Stimulated activated naive CD8-positive, alpha-beta T cell treated with anti-CD3 and anti-CD28 coated beads, Interleukin-15, Interleukin-2, amounts not matched to agents 100 ng/mL and 50 ng/mL, for 24 hours (primary cell): ENCODE results near the gene CDH4.

Experiments used
- H3K27ac Mint-ChIP-seq: one replicate; pipeline ENCODE4 v1.8.0; 2021; ENCODE audit warnings: mild to moderate bottlenecking, mixed read lengths
- H3K27me3 Mint-ChIP-seq: one replicate; pipeline ENCODE4 v1.8.0; 2021; ENCODE audit warnings: mixed read lengths
- H3K36me3 Mint-ChIP-seq: one replicate; pipeline ENCODE4 v1.8.0; 2021; ENCODE audit warnings: low read depth, mixed read lengths
- H3K4me1 Mint-ChIP-seq: one replicate; pipeline ENCODE4 v1.8.0; 2021; ENCODE audit warnings: low read depth, mixed read lengths
- H3K4me3 Mint-ChIP-seq: one replicate; pipeline ENCODE4 v1.8.0; 2021; ENCODE audit warnings: mild to moderate bottlenecking, mixed read lengths
- H3K9me3 Mint-ChIP-seq: one replicate; pipeline ENCODE4 v1.8.0; 2021; ENCODE audit warnings: mixed read lengths

The CDH4 gene

GRCh38 chr20:61649105-61649859, 397.2 kb downstream of the CDH4 start:
- Mint-ChIP-seq H3K4me1 (no peaks in the 10 kb centered on the region), H3K4me3 (no peak overlapping the region), H3K27ac (no peak overlapping the region), H3K27me3 (no peaks in the 10 kb centered on the region), H3K36me3 (no peaks in the 10 kb centered on the region), H3K9me3 (no peaks in the 10 kb centered on the region)

- Mint-ChIP-seq H3K4me3 (no peak overlapping the region), H3K36me3 (no peaks in the 10 kb centered on the region), H3K27ac (no peak overlapping the region), H3K27me3 (no peaks in the 10 kb centered on the region), H3K9me3 (no peaks in the 10 kb centered on the region), H3K4me1 (no peaks in the 10 kb centered on the region)
Measured at GRCh38 chr20:61649860-61650162, 397.8 kb downstream of the CDH4 start.

GRCh38 chr20:61650912-61651733, 399.1 kb downstream of the CDH4 start:
- H3K9me3 Mint-ChIP-seq: no peaks in the 10 kb centered on the region
- H3K4me3 Mint-ChIP-seq: no peak overlapping the region
- H3K4me1 Mint-ChIP-seq: no peaks in the 10 kb centered on the region
- H3K27me3 Mint-ChIP-seq: no peaks in the 10 kb centered on the region
- no peak overlapping the region for H3K27ac Mint-ChIP-seq
- H3K36me3 Mint-ChIP-seq: no peaks in the 10 kb centered on the region

DNA sequence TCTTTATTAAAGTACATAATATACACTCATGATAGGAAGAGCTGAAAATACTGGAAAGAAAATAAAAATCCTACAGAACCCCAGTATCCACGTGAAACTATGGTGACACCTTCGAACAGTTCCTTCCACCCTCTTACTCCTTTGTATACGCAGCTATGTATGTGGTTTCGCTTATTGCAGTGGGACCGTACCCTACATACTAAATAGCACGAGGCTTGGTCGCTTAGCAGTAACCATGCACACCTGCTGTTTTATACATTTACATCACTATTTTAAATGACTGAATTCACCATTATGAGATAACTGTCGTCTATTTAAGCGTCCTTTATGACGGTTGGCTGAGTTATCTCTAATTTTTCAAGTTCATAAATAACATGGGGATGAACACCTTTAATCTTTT, 400.1 kb downstream of the CDH4 start:
- Mint-ChIP-seq H3K9me3 (no peaks in the 10 kb centered on the region), H3K36me3 (no peaks in the 10 kb centered on the region), H3K27me3 (no peaks in the 10 kb centered on the region), H3K4me1 (no peaks in the 10 kb centered on the region), H3K27ac (no peak overlapping the region), H3K4me3 (no peak overlapping the region)

- H3K4me1 Mint-ChIP-seq: no peaks in the 10 kb centered on the region
- no peaks in the 10 kb centered on the region for H3K27me3 Mint-ChIP-seq
- H3K9me3 Mint-ChIP-seq: no peaks in the 10 kb centered on the region
- no peak overlapping the region for H3K4me3 Mint-ChIP-seq
- H3K36me3 Mint-ChIP-seq: no peaks in the 10 kb centered on the region
- no peak overlapping the region for H3K27ac Mint-ChIP-seq
Measured at GRCh38 chr20:61654726-61655125, 402.7 kb downstream of the CDH4 start.

- no peaks in the 10 kb centered on the region for H3K9me3 Mint-ChIP-seq
- no peaks in the 10 kb centered on the region for H3K27me3 Mint-ChIP-seq
- no peak overlapping the region for H3K4me3 Mint-ChIP-seq
- no peaks in the 10 kb centered on the region for H3K4me1 Mint-ChIP-seq
- no peak overlapping the region for H3K27ac Mint-ChIP-seq
- no peaks in the 10 kb centered on the region for H3K36me3 Mint-ChIP-seq
Measured at GRCh38 chr20:61655591-61655990, 403.5 kb downstream of the CDH4 start.

DNA sequence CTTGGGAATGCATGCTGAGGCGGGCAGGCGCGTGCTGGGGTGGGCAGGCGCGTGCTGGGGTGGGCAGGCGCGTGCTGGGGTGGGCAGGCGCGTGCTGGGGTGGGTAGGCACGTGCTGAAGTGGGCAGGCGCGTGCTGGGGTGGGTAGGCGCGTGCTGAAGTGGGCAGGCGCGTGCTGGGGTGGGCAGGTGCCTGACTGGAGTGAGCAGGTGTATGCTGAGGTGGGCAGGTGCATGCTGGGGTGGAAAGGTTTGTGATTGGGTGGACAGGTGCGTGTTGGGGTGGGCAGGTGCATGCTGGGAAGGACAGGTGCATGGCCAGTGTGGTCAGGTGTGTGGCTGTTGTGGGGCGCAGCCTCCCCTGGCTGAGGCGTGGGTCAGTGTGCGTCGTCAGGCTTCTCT, 404.1 kb downstream of the CDH4 start:
- no peaks in the 10 kb centered on the region for H3K27me3 Mint-ChIP-seq
- H3K9me3 Mint-ChIP-seq: no peaks in the 10 kb centered on the region
- H3K27ac Mint-ChIP-seq: no peak overlapping the region
- no peak overlapping the region for H3K4me3 Mint-ChIP-seq
- no peaks in the 10 kb centered on the region for H3K36me3 Mint-ChIP-seq
- H3K4me1 Mint-ChIP-seq: no peaks in the 10 kb centered on the region

GRCh38 chr20:61657721-61658377, 405.8 kb downstream of the CDH4 start:
- Mint-ChIP-seq H3K36me3 (no peaks in the 10 kb centered on the region), H3K27me3 (no peaks in the 10 kb centered on the region), H3K27ac (no peak overlapping the region), H3K4me1 (no peaks in the 10 kb centered on the region), H3K9me3 (no peaks in the 10 kb centered on the region), H3K4me3 (no peak overlapping the region)

DNA sequence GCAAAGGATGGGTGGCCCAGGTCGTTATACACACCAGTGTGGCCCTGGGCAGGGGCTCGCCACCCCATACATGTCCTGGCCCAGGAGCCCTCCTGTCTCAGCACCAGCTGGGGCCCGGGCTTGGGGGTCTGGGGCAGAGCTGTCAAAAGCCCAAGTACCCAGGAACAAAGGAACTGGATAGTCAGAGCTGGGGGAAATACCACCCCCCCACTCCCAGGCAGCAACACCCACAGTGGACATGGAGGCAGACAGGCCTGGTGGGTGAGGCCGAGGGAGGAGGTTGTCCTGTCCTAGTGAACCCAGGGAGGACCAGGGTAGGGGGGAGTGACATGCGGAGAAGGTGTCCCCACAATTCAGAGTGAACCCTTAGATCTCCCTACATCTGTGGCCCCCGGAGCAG, 406.5 kb downstream of the CDH4 start:
- no peaks in the 10 kb centered on the region for H3K36me3 Mint-ChIP-seq
- H3K9me3 Mint-ChIP-seq: no peaks in the 10 kb centered on the region
- no peaks in the 10 kb centered on the region for H3K27me3 Mint-ChIP-seq
- no peak overlapping the region for H3K4me3 Mint-ChIP-seq
- H3K27ac Mint-ChIP-seq: no peak overlapping the region
- no peaks in the 10 kb centered on the region for H3K4me1 Mint-ChIP-seq

GRCh38 chr20:61659246-61659993, 407.4 kb downstream of the CDH4 start:
- H3K4me1 Mint-ChIP-seq: no peaks in the 10 kb centered on the region
- H3K27me3 Mint-ChIP-seq: no peaks in the 10 kb centered on the region
- no peaks in the 10 kb centered on the region for H3K9me3 Mint-ChIP-seq
- H3K36me3 Mint-ChIP-seq: no peaks in the 10 kb centered on the region
- H3K4me3 Mint-ChIP-seq: no peak overlapping the region
- H3K27ac Mint-ChIP-seq: no peak overlapping the region

GRCh38 chr20:61659994-61660346, 407.9 kb downstream of the CDH4 start:
- H3K27me3 Mint-ChIP-seq: no peaks in the 10 kb centered on the region
- H3K27ac Mint-ChIP-seq: no peak overlapping the region
- no peaks in the 10 kb centered on the region for H3K4me1 Mint-ChIP-seq
- H3K4me3 Mint-ChIP-seq: no peak overlapping the region
- no peaks in the 10 kb centered on the region for H3K36me3 Mint-ChIP-seq
- no peaks in the 10 kb centered on the region for H3K9me3 Mint-ChIP-seq

- no peaks in the 10 kb centered on the region for H3K36me3 Mint-ChIP-seq
- H3K4me1 Mint-ChIP-seq: no peaks in the 10 kb centered on the region
- H3K27ac Mint-ChIP-seq: no peak overlapping the region
- no peaks in the 10 kb centered on the region for H3K9me3 Mint-ChIP-seq
- H3K4me3 Mint-ChIP-seq: no peak overlapping the region
- no peaks in the 10 kb centered on the region for H3K27me3 Mint-ChIP-seq
Measured at GRCh38 chr20:61660559-61660958, 408.5 kb downstream of the CDH4 start.

GRCh38 chr20:61661025-61661424, 409.0 kb downstream of the CDH4 start:
- H3K27me3 Mint-ChIP-seq: no peaks in the 10 kb centered on the region
- no peaks in the 10 kb centered on the region for H3K36me3 Mint-ChIP-seq
- no peaks in the 10 kb centered on the region for H3K4me1 Mint-ChIP-seq
- H3K4me3 Mint-ChIP-seq: no peak overlapping the region
- no peaks in the 10 kb centered on the region for H3K9me3 Mint-ChIP-seq
- no peak overlapping the region for H3K27ac Mint-ChIP-seq

DNA sequence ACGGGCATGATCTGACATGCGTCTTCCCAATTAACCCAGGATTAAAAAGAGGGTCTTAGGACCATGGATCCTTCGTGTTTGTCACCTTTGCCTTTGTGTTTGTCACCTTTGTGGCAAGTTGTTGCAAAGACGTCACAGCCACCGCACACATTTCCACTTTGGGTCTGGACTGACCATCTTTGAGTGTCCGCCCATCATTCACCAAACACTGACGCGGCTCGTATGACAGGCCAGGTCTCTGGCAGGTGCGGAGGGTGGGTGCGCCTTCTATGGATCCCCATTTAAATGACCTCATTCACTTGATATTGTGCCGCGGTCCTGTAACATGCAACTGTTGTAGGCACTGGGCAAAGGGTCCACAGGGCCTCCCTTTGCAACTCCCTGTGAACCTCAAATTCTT, 409.5 kb downstream of the CDH4 start:
- Mint-ChIP-seq H3K9me3 (no peaks in the 10 kb centered on the region), H3K36me3 (no peaks in the 10 kb centered on the region), H3K4me3 (no peak overlapping the region), H3K27me3 (no peaks in the 10 kb centered on the region), H3K4me1 (no peaks in the 10 kb centered on the region), H3K27ac (no peak overlapping the region)
